ENCODE measurements around the gene EEA1.

DNA sequence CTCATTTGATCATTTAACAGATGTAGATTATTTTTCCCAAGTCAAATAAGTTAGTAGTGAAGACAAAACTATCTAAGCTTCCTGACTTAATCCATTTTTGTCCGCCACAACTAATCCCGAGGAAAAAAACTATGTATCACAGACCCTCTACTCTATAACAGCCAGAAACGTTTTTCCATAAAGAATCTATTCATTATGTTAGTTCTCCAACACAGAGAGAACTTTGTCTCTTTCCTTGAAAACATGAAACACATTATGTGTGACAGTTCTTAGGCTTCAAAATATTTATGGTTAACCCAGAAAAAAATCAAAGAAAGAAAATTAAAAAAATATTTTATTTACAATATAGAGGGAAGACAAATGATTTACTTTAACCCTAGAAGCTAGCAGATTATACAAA is 126.2 kb downstream of the EEA1 start:
- TF ChIP-seq, protein P1, sequence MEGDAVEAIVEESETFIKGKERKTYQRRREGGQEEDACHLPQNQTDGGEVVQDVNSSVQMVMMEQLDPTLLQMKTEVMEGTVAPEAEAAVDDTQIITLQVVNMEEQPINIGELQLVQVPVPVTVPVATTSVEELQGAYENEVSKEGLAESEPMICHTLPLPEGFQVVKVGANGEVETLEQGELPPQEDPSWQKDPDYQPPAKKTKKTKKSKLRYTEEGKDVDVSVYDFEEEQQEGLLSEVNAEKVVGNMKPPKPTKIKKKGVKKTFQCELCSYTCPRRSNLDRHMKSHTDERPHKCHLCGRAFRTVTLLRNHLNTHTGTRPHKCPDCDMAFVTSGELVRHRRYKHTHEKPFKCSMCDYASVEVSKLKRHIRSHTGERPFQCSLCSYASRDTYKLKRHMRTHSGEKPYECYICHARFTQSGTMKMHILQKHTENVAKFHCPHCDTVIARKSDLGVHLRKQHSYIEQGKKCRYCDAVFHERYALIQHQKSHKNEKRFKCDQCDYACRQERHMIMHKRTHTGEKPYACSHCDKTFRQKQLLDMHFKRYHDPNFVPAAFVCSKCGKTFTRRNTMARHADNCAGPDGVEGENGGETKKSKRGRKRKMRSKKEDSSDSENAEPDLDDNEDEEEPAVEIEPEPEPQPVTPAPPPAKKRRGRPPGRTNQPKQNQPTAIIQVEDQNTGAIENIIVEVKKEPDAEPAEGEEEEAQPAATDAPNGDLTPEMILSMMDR (IDR thresholded peaks at IDR 0.05), result no peak
- TF ChIP-seq POLR2A (IDR thresholded peaks at IDR 0.05), result no peak
